ENCODE measurements around the gene ALLC.

- TF ChIP-seq CTCF (IDR thresholded peaks at IDR 0.05) (no peak), POLR2A (IDR thresholded peaks at IDR 0.05) (no peak)
Measured at GRCh38 chr2:3704692-3705091, 46.7 kb downstream of the ALLC start.

Measured in testis (tissue), 2 donors.